Liver (tissue), 3 donors: ENCODE results near the gene THBS1.

Source experiments
- CTCF ChIP-seq: fragments of 150-350 bp; IDR thresholded peaks from 2 replicates; pipeline ENCODE4 v1.5.1; 2017; ENCODE audit warnings: improper control_type of control experiment, low read depth, low read length; ENCODE audit not compliant: missing input control
- HNF4G ChIP-seq: IDR thresholded peaks from 2 replicates; pipeline ENCODE4 v1.6.1; 2016; ENCODE audit warnings: antibody characterized with exemption
- JUND ChIP-seq, 2 donors: IDR thresholded peaks; 2 replicates each; pipeline ENCODE4 v1.6.1; 2016; ENCODE audit warnings: antibody characterized with exemption in 2 of 2
- RAD21 ChIP-seq, 2 donors: IDR thresholded peaks; 2 replicates each; pipeline ENCODE4 v1.6.1; 2016; ENCODE audit warnings: antibody characterized with exemption in 2 of 2, mild to moderate bottlenecking in 2 of 2
- SP1 ChIP-seq: IDR thresholded peaks from 2 replicates; pipeline ENCODE4 v1.6.1; 2018; ENCODE audit warnings: antibody characterized with exemption, mild to moderate bottlenecking
- TAF1 ChIP-seq: conservative IDR thresholded peaks from 2 replicates; pipeline ENCODE4 v1.6.1; 2016; ENCODE audit warnings: antibody characterized with exemption, mild to moderate bottlenecking
- YY1 ChIP-seq: IDR thresholded peaks from 2 replicates; pipeline ENCODE4 v1.6.1; 2016; ENCODE audit warnings: antibody characterized with exemption, mild to moderate bottlenecking
- TF ChIP-seq, protein P1 (sequence below): IDR thresholded peaks from 2 replicates; pipeline ENCODE4 v1.6.1; 2016; ENCODE audit warnings: antibody characterized with exemption
- TF ChIP-seq, protein P2 (sequence below): IDR thresholded peaks from 2 replicates; pipeline ENCODE4 v1.6.1; 2016; ENCODE audit warnings: antibody characterized with exemption
- TF ChIP-seq, protein P3 (sequence below): IDR thresholded peaks from 2 replicates; pipeline ENCODE4 v1.6.1; 2016; ENCODE audit warnings: antibody characterized with exemption, mild to moderate bottlenecking
- donor health status: healthy.
- donor health status: healthy.

DNA sequence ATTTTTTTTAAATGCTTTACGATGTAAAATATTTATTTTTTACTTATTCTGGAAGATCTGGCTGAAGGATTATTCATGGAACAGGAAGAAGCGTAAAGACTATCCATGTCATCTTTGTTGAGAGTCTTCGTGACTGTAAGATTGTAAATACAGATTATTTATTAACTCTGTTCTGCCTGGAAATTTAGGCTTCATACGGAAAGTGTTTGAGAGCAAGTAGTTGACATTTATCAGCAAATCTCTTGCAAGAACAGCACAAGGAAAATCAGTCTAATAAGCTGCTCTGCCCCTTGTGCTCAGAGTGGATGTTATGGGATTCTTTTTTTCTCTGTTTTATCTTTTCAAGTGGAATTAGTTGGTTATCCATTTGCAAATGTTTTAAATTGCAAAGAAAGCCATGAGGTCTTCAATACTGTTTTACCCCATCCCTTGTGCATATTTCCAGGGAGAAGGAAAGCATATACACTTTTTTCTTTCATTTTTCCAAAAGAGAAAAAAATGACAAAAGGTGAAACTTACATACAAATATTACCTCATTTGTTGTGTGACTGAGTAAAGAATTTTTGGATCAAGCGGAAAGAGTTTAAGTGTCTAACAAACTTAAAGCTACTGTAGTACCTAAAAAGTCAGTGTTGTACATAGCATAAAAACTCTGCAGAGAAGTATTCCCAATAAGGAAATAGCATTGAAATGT, 15.6 kb downstream of the THBS1 start:
- no peak for TF ChIP-seq CTCF
- no peak for TF ChIP-seq TAF1
- no peak for TF ChIP-seq RAD21 (IDR thresholded peaks at IDR 0.05)
- TF ChIP-seq HNF4G: no peak
- TF ChIP-seq JUND (IDR thresholded peaks at IDR 0.05): no peak
- no peak for TF ChIP-seq YY1
- TF ChIP-seq SP1: no peak
- TF ChIP-seq, protein P1, sequence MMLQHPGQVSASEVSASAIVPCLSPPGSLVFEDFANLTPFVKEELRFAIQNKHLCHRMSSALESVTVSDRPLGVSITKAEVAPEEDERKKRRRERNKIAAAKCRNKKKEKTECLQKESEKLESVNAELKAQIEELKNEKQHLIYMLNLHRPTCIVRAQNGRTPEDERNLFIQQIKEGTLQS: no peak
- TF ChIP-seq, protein P2, sequence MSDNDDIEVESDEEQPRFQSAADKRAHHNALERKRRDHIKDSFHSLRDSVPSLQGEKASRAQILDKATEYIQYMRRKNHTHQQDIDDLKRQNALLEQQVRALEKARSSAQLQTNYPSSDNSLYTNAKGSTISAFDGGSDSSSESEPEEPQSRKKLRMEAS: no peak
- TF ChIP-seq, protein P3, sequence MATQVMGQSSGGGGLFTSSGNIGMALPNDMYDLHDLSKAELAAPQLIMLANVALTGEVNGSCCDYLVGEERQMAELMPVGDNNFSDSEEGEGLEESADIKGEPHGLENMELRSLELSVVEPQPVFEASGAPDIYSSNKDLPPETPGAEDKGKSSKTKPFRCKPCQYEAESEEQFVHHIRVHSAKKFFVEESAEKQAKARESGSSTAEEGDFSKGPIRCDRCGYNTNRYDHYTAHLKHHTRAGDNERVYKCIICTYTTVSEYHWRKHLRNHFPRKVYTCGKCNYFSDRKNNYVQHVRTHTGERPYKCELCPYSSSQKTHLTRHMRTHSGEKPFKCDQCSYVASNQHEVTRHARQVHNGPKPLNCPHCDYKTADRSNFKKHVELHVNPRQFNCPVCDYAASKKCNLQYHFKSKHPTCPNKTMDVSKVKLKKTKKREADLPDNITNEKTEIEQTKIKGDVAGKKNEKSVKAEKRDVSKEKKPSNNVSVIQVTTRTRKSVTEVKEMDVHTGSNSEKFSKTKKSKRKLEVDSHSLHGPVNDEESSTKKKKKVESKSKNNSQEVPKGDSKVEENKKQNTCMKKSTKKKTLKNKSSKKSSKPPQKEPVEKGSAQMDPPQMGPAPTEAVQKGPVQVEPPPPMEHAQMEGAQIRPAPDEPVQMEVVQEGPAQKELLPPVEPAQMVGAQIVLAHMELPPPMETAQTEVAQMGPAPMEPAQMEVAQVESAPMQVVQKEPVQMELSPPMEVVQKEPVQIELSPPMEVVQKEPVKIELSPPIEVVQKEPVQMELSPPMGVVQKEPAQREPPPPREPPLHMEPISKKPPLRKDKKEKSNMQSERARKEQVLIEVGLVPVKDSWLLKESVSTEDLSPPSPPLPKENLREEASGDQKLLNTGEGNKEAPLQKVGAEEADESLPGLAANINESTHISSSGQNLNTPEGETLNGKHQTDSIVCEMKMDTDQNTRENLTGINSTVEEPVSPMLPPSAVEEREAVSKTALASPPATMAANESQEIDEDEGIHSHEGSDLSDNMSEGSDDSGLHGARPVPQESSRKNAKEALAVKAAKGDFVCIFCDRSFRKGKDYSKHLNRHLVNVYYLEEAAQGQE: no peak
